ENCODE data around the gene SSX2IP. TPM values are rescaled to one million over a fixed set of nuclear protein-coding genes. Genes with fewer than 3 reads are reported as not detected.

Gene SSX2IP
- total RNA-seq, 2 experiments from 2014 or later, result 19.1 to 19.9 TPM

DNA sequence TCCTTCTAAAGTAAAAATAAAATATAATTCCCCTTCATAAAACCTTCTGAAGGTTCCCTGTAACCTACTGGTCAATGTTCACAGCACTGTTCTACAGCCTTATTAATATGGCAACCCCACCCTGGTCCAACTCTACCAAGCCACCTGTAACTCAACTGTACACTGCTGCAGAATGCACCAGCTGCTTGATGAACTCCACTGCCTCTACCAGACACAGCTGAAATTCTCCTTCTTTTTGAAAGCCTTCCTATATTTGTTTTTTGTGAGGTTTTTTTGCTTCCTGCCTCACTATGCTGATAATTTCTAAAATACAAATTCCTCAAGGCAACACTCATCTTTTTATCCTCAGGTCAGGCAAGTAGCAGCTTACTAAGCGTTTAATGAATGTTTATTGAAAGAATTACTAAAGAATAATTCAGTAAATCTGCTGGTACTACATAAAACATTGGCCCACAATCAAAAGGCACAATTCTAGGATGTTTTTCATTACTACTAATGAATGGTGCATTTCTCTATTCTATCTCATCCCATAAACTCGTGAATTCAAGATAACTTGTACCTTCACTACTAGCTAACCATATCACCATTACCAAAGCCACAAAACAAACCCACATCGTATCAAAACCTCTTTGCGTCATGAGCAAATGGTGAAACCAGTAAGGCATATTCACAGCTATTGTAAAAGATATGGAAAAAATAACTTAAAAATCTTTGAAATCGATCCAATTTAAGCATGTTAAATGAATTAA is 2.4 kb downstream of the SSX2IP start:
- Mint-ChIP-seq H3K36me3 (ENCODE audit: low read depth) (peaks cover 6% of the 10 kb centered on the region), H3K9me3 (no peaks in the 10 kb centered on the region), H3K4me3 (no peak overlapping the region), H3K27me3 (no peaks in the 10 kb centered on the region), H3K27ac (no peak overlapping the region), H3K4me1 (peaks cover 51% of the 10 kb centered on the region)
- CTCF ChIA-PET, result interaction anchor here (2.3 kb wide), 1 partner anchor 9 kb away, joined by 10 read pairs; no protein-coding TSS in a partner anchor
- POLR2A ChIA-PET, result no interaction called here
- no peak for DNase-seq

DNA sequence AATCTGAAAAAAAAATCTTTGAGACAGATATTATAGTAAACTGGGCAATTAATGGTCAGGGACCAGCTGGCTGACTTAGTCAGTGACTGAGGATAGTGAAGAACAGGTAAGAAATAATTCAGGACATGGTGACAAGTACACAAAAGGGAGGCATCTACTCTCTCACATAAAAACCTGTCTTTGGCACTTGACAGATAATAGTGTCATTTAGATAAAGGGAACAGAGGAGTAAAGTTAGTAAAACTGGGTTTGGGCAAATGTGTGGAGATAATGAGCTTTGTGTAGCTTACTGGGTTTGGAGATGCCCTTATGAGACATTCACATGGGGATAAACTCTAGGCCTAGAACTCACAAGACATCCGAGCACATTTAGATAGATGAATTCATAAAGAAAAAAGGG is 4.0 kb downstream of the SSX2IP start:
- Mint-ChIP-seq H3K4me1 (peaks cover 37% of the 10 kb centered on the region), H3K27me3 (no peaks in the 10 kb centered on the region), H3K36me3 (ENCODE audit: low read depth) (peaks cover 9% of the 10 kb centered on the region), H3K9me3 (no peaks in the 10 kb centered on the region), H3K4me3 (no peak overlapping the region), H3K27ac (peak overlapping the region; percentile 68)
- CTCF ChIA-PET, result interaction anchor here (0.8 kb wide), 1 partner anchor 42 kb away, joined by 3 read pairs; no protein-coding TSS in a partner anchor
- POLR2A ChIA-PET, result no interaction called here
- DNase-seq, result no peak

DNA sequence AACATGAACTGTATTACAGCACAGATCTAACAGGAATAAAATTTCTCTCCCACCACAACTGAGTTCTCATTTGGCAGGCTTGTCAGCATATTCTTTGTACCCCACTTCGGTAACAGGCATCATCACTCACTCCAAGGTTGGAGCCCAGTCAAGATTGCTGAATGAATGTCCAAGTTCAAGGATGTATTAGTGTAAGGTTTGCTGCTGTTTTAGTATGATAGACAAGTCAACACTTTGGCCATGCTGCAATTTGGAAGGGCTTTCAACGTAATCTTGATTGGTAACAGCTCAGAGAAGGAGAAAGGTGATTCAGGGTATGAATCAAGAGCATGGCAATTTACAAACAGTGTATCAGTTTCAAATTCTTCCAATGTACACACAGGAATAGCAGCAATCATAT is 6.8 kb downstream of the SSX2IP start:
- no peak overlapping the region for H3K27ac Mint-ChIP-seq
- CTCF ChIA-PET, result no interaction called here
- no peak for DNase-seq
- peaks cover 19% of the 10 kb centered on the region for H3K36me3 Mint-ChIP-seq (ENCODE audit: low read depth)
- H3K9me3 Mint-ChIP-seq, result no peaks in the 10 kb centered on the region
- POLR2A ChIA-PET, result no interaction called here
- no peak overlapping the region for H3K4me3 Mint-ChIP-seq
- peaks cover 24% of the 10 kb centered on the region for H3K4me1 Mint-ChIP-seq
- no peaks in the 10 kb centered on the region for H3K27me3 Mint-ChIP-seq

DNA sequence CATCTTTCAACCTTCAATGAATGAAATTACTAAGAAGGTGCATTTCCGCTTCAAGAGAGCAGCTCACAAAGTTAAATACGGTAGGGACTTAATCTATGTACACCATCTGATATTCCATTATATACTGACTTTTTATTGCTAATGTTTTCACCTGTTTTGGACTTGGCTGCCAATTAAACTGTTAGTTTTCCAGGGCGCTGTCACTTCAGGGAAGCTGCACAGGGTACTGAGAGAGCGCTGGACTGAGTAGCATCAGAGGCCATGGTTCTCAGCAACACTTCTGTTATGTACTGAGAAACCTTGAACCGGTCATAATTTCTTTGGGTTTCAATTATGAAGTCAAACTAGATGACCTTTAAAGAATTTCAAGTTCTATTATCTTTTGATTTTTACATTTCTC is 8.2 kb downstream of the SSX2IP start:
- peaks cover 12% of the 10 kb centered on the region for H3K4me1 Mint-ChIP-seq
- H3K9me3 Mint-ChIP-seq, result peaks cover 2% of the 10 kb centered on the region
- ChIA-PET CTCF (interaction anchor here (1.4 kb wide), 1 partner anchor 62 kb away, joined by 4 read pairs; no protein-coding TSS in a partner anchor), POLR2A (no interaction called here)
- H3K4me3 Mint-ChIP-seq, result no peak overlapping the region
- no peak overlapping the region for H3K27ac Mint-ChIP-seq
- no peaks in the 10 kb centered on the region for H3K27me3 Mint-ChIP-seq
- no peak for DNase-seq
- peaks cover 22% of the 10 kb centered on the region for H3K36me3 Mint-ChIP-seq (ENCODE audit: low read depth)

DNA sequence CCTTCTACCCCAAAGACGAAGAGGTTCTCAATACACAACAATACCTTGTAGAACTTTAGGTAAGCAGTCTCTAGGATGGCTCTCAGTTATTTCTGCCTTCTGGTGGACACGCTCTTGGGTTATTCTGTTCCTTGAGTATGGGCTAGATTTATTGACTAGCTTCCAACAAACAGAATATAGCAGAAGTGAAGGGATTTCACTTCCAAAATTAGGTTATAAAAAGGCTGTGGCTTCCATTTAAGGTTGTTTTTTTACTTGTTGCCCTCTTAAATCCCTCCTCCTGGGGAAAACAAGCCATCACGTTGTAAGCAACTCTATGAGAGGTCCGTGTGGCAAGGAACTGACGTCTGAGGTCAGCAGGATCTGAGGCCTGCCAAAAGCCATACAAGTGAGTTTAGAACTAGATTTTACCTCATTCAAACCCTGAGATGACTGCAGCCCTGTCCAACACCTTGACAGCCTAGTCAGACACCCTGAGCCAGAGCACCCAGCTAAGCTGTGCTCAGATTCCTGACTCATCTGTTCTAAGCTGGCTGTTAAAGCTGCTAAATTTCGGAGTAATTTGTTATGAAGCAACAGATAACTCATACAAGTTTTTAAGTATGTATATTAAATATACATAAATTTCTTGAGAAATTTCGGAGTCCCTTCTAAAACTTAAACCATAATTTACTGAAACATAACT is 12.7 kb downstream of the SSX2IP start:
- DNase-seq, result no peak
- H3K9me3 Mint-ChIP-seq, result peaks cover 2% of the 10 kb centered on the region
- peaks cover 16% of the 10 kb centered on the region for H3K4me1 Mint-ChIP-seq
- peaks cover 18% of the 10 kb centered on the region for H3K36me3 Mint-ChIP-seq (ENCODE audit: low read depth)
- H3K4me3 Mint-ChIP-seq, result no peak overlapping the region
- H3K27me3 Mint-ChIP-seq, result no peaks in the 10 kb centered on the region
- ChIA-PET CTCF (interaction anchor here (1.0 kb wide), 1 partner anchor 82 kb away, joined by 4 read pairs; no protein-coding TSS in a partner anchor), POLR2A (no interaction called here)
- H3K27ac Mint-ChIP-seq, result no peak overlapping the region

DNA sequence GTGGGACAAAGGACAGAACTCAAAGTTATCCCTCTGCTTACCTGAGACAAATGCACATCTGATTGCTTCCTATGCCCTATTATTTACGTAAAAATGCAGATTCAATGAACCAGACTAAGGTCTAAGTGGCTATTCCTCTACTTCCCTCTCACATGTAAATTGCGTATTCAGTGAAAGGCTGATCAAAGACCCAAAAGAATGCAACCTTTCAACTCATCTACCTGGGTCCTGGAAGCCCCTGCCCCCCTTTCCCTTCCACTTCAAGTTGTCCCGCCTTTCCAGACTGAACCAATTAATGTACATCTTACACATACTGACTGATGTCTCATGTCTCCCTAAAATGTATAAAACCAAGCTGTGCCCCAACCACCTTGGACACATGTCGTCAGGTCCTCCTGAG is 14.6 kb downstream of the SSX2IP start:
- POLR2A ChIA-PET, result no interaction called here
- no peak for DNase-seq
- peaks cover 15% of the 10 kb centered on the region for H3K36me3 Mint-ChIP-seq (ENCODE audit: low read depth)
- peaks cover 18% of the 10 kb centered on the region for H3K4me1 Mint-ChIP-seq
- CTCF ChIA-PET, result interaction anchor here (0.5 kb wide), 1 partner anchor 236 kb away, joined by 3 read pairs; no protein-coding TSS in a partner anchor
- H3K4me3 Mint-ChIP-seq, result no peak overlapping the region
- H3K9me3 Mint-ChIP-seq, result peaks cover 2% of the 10 kb centered on the region
- H3K27ac Mint-ChIP-seq, result no peak overlapping the region
- H3K27me3 Mint-ChIP-seq, result no peaks in the 10 kb centered on the region

DNA sequence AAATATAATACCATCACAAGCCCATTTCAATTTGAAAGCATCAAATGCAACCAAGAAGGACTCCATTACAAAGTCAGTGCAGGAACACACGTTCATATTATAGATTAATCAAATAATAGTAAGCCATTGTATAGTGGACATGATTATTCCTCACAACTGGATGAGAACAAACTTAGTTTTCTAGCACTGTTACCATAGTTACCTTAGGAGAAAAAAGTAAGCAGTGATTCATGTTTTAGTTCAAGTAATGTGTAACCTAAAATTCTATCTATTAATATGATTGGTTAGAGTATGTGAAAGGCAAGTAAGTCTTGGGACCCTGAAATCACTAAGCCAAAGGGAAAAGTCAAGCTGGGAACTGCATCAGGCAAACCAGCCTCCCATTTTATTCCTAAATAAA is 15.2 kb downstream of the SSX2IP start:
- peaks cover 18% of the 10 kb centered on the region for H3K4me1 Mint-ChIP-seq
- DNase-seq, result no peak
- H3K4me3 Mint-ChIP-seq, result no peak overlapping the region
- ChIA-PET POLR2A (no interaction called here), CTCF (interaction anchor here (0.5 to 0.9 kb wide), 2 partner anchors 11 to 236 kb away, joined by 3 read pairs; no protein-coding TSS in a partner anchor)
- peaks cover 2% of the 10 kb centered on the region for H3K9me3 Mint-ChIP-seq
- H3K36me3 Mint-ChIP-seq (ENCODE audit: low read depth), result peaks cover 15% of the 10 kb centered on the region
- H3K27me3 Mint-ChIP-seq, result no peaks in the 10 kb centered on the region
- H3K27ac Mint-ChIP-seq, result no peak overlapping the region

DNA sequence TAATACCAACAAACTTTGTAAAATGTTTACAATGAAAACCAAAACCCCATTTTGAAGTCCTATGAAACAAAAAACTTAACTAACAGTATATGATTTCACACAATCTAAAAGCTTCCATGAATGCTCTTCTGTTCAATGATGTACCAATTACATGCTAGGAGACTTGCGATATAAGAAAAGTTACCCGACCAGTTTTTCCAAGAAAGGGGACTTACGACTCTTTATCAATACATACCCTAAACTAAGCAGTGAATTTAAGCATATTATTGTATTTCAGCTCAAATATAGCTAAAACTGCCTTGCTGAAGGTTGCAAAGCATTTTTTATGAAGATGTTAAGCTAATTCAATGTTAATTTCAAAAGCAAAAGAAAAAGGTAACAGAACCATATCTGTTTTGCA is 15.6 kb downstream of the SSX2IP start:
- CTCF ChIA-PET, result interaction anchor here (0.9 kb wide), 1 partner anchor 11 kb away, joined by 3 read pairs; no protein-coding TSS in a partner anchor
- POLR2A ChIA-PET, result no interaction called here
- no peak overlapping the region for H3K4me3 Mint-ChIP-seq

DNA sequence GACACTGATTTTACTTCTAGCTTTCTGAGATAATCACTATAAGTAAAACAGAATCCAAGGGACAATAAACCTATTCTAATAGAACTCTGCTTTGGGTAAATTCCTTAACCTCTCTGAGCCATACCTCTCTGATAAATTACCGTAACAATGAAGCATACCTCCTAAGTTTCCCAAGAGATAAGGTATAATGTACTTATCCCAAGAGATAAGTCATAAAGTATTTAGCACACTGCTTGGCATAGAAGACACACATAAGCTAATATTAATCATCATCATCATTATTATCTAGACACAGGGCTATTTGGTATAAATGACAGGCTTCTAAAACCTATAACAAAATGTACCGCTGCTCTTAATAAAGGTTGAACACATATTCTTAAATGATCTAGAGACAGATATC is 16.2 kb downstream of the SSX2IP start:
- no peak overlapping the region for H3K4me3 Mint-ChIP-seq
- peaks cover 2% of the 10 kb centered on the region for H3K9me3 Mint-ChIP-seq
- H3K36me3 Mint-ChIP-seq (ENCODE audit: low read depth), result peaks cover 11% of the 10 kb centered on the region
- peaks cover 18% of the 10 kb centered on the region for H3K4me1 Mint-ChIP-seq
- no peaks in the 10 kb centered on the region for H3K27me3 Mint-ChIP-seq
- ChIA-PET CTCF (no interaction called here), POLR2A (no interaction called here)
- DNase-seq, result no peak
- no peak overlapping the region for H3K27ac Mint-ChIP-seq

More for the DNA sequence above, 15.6 kb downstream of the SSX2IP start:
- DNase-seq, result no peak
- Mint-ChIP-seq H3K27ac (no peak overlapping the region), H3K9me3 (peaks cover 2% of the 10 kb centered on the region), H3K27me3 (no peaks in the 10 kb centered on the region), H3K4me1 (peaks cover 18% of the 10 kb centered on the region), H3K36me3 (ENCODE audit: low read depth) (peaks cover 13% of the 10 kb centered on the region)

DNA sequence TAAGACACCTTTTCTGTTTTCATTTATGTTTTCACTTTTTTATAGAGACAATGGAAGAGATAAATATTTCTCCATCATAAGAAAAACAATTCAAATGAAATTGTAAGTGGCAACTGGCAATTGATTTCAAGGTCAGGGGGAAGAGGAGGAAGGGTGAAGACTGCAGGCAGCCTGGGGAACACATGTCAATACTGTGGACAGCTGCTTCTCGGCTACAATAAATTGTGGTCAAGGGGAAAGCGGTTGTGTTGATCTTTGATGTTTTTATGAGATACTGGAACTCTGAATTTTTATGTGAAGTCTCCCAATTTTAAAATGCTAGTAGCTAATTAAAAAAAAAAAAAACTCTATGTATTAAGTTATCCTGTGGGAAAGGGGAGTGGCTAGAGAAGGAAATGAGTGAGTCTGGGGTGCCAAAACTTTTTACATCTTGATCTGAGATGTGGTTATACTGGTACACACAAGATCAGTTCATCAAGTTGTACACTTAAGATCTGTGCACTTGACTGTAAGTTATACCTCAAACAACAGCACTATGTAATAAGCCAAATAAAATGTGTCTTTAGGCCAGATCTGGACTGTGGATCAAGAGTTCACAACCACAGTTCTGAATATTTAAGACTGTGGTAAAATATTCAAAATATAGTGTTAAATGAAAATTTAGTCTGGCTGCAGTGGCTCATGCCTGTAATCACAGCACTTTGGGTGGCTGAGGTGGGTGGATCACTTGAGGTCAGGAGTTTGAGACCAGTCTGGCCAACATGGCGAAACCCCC is 18.0 kb downstream of the SSX2IP start:
- Mint-ChIP-seq H3K4me1 (peaks cover 18% of the 10 kb centered on the region), H3K27ac (no peak overlapping the region), H3K4me3 (no peak overlapping the region), H3K36me3 (ENCODE audit: low read depth) (peaks cover 3% of the 10 kb centered on the region), H3K9me3 (no peaks in the 10 kb centered on the region), H3K27me3 (no peaks in the 10 kb centered on the region)
- POLR2A ChIA-PET, result no interaction called here
- CTCF ChIA-PET, result no interaction called here
- DNase-seq, result no peak

DNA sequence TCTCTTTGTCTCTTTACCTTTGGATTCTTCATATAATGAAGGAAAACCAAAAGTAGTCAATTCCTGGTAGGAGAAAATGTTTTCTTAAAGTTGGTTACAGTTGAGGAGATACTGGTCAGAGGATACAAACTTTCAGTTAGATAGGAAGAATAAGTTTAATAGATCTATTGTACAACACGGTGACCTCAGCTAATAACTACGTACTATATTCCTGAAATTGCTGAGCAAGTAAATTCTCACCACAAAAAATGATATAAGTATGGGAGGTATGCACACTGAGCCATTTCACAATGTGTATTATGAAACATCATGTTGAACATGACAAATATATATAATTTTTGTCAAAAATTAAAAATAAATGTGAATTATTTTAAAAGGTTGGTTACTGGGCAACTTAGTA is 20.4 kb downstream of the SSX2IP start:
- no peak overlapping the region for H3K4me3 Mint-ChIP-seq
- H3K9me3 Mint-ChIP-seq, result no peaks in the 10 kb centered on the region
- H3K27me3 Mint-ChIP-seq, result no peaks in the 10 kb centered on the region
- H3K27ac Mint-ChIP-seq, result no peak overlapping the region
- CTCF ChIA-PET, result interaction anchor here (2.0 kb wide), 1 partner anchor 11 kb away, joined by 6 read pairs; no protein-coding TSS in a partner anchor
- peaks cover 3% of the 10 kb centered on the region for H3K36me3 Mint-ChIP-seq (ENCODE audit: low read depth)
- no peak for DNase-seq
- POLR2A ChIA-PET, result no interaction called here
- H3K4me1 Mint-ChIP-seq, result peaks cover 15% of the 10 kb centered on the region

DNA sequence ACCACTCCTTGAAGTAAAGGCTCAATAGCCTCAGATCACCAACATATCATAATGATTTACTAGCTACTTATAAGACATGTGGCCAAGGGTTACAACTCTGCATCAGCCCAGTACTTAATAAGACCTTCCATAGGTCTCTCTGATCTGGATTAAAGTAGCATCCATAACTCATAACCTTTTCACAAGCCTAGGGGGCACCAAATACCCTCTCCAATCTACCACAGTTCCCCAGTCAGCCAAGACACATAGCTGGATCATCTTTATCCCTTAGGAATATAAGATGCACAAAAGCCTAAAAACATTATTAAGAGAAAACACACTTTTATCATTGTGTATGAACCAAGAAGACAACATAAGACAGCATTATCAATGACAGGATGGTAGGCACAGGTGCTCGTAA is 22.1 kb downstream of the SSX2IP start:
- ChIA-PET POLR2A (no interaction called here), CTCF (interaction anchor here (2.0 kb wide), 1 partner anchor 9 kb away, joined by 6 read pairs; no protein-coding TSS in a partner anchor)

More for the DNA sequence above, 22.1 kb downstream of the SSX2IP start:
- Mint-ChIP-seq H3K27ac (no peak overlapping the region), H3K36me3 (ENCODE audit: low read depth) (peaks cover 3% of the 10 kb centered on the region), H3K27me3 (no peaks in the 10 kb centered on the region), H3K4me1 (peaks cover 11% of the 10 kb centered on the region), H3K9me3 (no peaks in the 10 kb centered on the region), H3K4me3 (no peak overlapping the region)
- no peak for DNase-seq
